SKM-1 treated with dmso at 0.1 percent for 144 hours (cell line): ENCODE measurements around the gene PIK3AP1.
"Not testable (repeated sequence)": the region's sequence is repeated elsewhere in the genome, so short reads cannot be mapped to it uniquely, and the experiment has no call there.

Experiments
- DNase-seq: peaks from one replicate; lab custom pipeline; 2025; ENCODE audit not compliant: unreplicated experiment; lab: John Stamatoyannopoulos, UW

PIK3AP1 gene

DNA sequence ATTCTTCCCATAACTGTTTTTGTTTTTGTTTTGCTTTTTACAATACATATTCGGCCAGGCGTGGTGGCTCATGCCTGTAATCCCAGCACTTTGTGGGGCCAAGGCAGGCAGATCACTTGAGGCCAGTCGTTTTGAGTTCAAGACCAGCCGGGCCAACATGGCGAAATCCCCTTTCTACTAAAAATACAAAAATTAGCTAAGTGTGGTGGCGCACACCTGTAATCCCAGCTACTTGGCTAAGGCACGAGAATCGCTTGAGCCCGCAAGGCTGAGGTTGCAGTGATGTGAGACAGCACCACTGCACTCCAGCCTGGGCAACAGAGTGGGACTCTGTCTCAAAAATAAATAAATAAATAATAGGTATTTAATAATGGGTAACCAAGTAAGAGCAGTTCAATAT lies 135.8 kb downstream of the PIK3AP1 start:
- DNase-seq: no peak

DNA sequence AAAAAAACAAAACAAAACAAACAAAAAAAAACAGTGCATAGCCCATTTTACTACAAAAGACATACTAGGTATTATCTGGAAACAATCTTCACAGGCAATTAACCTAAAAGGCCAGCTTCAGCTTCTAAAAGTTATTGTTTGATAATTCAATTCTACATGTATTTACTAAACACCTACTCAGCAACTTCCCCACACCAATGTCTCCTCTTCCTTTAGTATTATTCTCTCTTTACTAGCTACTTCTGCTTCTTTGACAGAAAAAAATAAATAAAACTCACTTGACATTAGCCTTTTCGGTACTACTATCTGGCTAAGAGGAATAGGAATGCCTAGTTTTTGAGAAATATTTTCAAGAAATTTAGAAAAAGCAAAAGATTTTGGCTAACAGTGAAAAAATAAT lies 136.3 kb downstream of the PIK3AP1 start:
- DNase-seq: no peak

- DNase-seq: no peak
These were observed 141.2 kb downstream of the PIK3AP1 start for GRCh38 chr10:96579133-96579532.

DNA sequence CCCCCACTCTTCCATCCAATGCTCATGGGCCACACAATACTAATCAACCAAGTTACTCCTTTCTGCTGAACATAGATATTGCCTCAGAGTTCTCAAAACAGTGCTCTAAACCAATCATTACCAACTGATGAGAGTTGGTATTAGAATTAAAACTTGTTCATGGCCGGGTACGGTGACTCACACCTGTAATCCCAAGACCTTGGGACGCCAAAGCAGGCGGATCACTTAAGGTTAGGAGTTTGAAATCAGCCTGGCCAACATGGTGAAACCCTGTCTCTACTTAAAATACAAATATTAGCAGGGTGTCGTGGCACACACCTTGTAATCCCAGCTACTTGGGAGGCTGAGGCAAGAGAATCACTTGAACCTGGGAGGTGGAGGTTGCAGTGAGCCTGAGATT lies 141.7 kb downstream of the PIK3AP1 start:
- DNase-seq: no peak

GRCh38 chr10:96578022-96578421 lies 142.3 kb downstream of the PIK3AP1 start:
- DNase-seq: no peak

DNA sequence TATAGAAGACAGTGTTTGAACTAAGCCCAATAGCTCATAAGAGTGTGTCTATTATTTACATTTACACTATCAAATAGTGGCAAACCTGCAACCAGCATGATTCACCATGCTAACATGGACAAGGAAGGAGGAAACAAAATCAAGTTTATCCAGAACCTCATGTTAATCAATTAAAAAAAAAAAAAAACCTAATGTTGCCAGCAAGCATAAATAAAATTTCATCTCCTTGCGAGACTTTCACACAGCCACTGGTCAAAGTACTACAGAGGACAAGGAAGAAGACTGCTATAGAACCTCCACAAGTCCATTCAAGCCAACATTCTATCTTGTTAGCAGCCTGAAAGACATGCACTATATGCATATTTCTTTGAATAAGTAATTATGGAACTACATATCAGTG lies 143.2 kb downstream of the PIK3AP1 start:
- DNase-seq: no peak

- DNase-seq: no peak
These were observed 143.9 kb downstream of the PIK3AP1 start for GRCh38 chr10:96576277-96576980.

DNA sequence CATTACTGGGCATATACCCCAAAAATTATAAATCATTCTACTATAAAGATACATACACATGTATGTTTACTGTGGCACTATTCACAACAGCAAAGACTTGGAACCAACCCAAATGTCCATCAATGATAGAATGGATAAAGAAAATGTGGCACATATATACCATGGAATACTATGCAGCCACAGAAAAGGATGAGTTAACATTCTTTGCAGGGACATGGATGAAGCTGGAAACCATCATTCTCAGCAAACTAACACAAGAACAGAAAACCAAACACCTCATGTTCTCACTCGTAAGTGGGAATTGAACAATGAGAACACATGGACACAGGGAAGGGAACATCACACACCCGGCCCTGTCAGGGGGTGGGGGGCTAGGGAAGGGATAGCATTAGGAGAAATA lies 145.8 kb downstream of the PIK3AP1 start:
- not testable (repeated sequence) for DNase-seq

GRCh38 chr10:96573036-96573435 lies 147.3 kb downstream of the PIK3AP1 start:
- DNase-seq: no peak

- no peak for DNase-seq
These were observed 149.0 kb downstream of the PIK3AP1 start for GRCh38 chr10:96570983-96571964.

- DNase-seq: no peak
These were observed 149.8 kb downstream of the PIK3AP1 start for GRCh38 chr10:96570511-96570910.

DNA sequence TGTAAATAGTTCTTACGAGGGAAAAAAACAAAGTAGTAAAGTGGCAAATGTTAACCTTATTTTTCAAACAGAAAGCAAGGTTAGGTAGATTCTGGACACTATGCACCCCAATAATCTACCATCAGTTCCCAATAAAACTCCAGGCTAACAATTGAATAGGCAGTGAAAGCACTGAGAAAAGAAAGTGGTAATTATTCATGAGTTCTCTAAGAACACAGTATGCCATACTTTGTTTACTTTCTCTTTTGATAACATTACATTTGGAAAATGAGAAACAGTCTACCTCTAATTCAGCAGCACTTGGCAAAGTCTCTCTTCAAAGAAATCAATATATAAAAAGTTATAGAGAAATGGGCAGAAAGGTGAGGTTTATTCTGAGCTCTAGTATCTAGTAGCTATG lies 151.9 kb downstream of the PIK3AP1 start:
- DNase-seq: no peak

GRCh38 chr10:96565774-96566173 lies 154.5 kb downstream of the PIK3AP1 start:
- no peak for DNase-seq

DNA sequence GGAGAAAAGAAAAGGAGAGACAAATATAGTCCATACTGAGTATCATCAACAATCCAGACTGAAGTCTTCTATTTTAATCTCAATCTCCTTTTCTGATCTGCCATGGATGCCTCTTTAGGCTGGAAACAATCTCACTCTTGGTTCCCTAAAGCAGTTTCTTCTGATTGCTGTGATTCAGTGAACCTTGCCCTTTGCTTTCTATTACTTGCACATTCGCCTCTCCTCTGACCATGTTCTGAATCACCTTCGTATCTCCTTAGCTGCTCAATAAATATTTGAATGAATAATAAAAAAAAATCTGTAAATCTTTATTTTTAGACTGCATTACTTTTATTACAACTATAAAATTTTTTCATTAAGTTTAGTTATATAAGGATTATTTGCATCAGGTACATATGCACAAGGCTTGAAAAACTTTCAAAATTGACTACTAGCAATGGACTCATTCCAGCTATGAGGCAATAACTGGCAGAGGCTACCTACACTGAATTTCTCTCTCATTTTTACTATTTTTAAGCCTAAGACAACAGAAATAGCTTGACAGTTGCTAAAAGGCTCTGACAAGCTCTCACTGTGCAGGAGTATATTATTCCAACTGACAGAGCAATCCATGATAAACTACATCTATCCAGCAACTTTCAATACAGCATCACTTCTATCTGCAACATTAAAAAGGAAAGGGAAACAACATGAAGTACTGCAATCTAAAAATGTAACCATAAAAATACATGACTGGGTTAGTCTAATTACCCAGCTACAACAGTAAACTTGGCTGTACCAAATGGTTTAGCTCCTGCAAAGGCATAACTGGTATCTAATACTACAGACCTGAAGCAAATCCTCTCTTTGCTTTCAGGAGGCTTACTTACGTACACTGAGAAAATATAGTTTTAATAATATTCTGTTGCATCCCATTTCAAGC lies 159.1 kb downstream of the PIK3AP1 start:
- no peak for DNase-seq

DNA sequence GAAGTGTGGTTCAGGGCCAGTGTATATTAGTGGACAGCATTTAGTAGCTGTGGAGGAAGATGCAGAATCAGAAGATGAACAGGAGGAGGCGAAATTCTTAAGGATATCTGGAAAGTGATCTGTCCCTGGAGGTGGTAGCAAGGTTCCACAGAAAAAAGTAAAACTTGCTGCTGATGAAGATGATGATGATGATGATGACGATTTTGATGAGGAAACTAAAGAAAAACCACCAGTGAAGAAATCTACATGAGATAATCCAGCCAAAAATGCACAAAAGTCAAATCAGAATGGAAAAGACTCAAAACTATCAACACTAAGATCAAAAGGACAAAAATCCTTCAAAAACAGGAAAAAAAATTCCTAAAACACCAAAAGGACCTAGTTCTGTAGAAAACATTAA lies 159.8 kb downstream of the PIK3AP1 start:
- DNase-seq: no peak

- DNase-seq: no peak
These were observed 164.3 kb downstream of the PIK3AP1 start for GRCh38 chr10:96556003-96556402.

GRCh38 chr10:96555330-96555729 lies 165.0 kb downstream of the PIK3AP1 start:
- no peak for DNase-seq

- no peak for DNase-seq
These were observed 171.7 kb downstream of the PIK3AP1 start for GRCh38 chr10:96548589-96548988.

DNA sequence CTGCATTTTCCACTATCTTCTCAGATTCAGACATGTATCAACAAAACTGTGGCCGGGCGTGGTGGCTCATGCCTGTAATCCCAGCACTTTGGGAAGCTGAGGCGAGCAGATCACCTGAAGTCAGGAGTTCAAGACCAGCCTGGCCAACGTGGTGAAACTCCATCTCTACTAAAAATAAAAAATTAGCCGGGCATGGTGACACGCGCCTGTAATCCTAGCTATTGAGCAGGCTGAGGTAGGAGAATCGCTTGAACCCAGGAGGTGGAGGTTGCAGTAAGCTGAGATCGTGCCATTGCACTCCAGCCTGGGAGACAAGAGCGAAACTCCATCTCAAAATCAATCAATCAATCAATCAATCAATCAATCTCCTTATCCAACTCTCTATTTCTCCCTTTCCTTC lies 174.8 kb downstream of the PIK3AP1 start:
- DNase-seq: not testable (repeated sequence)
